ENCODE results near the gene EPC1.
"Not testable (repeated sequence)": the region's sequence is repeated elsewhere in the genome, so short reads cannot be mapped to it uniquely, and the experiment has no call there.

EPC1 gene, protein sequence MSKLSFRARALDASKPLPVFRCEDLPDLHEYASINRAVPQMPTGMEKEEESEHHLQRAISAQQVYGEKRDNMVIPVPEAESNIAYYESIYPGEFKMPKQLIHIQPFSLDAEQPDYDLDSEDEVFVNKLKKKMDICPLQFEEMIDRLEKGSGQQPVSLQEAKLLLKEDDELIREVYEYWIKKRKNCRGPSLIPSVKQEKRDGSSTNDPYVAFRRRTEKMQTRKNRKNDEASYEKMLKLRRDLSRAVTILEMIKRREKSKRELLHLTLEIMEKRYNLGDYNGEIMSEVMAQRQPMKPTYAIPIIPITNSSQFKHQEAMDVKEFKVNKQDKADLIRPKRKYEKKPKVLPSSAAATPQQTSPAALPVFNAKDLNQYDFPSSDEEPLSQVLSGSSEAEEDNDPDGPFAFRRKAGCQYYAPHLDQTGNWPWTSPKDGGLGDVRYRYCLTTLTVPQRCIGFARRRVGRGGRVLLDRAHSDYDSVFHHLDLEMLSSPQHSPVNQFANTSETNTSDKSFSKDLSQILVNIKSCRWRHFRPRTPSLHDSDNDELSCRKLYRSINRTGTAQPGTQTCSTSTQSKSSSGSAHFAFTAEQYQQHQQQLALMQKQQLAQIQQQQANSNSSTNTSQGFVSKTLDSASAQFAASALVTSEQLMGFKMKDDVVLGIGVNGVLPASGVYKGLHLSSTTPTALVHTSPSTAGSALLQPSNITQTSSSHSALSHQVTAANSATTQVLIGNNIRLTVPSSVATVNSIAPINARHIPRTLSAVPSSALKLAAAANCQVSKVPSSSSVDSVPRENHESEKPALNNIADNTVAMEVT

DNA sequence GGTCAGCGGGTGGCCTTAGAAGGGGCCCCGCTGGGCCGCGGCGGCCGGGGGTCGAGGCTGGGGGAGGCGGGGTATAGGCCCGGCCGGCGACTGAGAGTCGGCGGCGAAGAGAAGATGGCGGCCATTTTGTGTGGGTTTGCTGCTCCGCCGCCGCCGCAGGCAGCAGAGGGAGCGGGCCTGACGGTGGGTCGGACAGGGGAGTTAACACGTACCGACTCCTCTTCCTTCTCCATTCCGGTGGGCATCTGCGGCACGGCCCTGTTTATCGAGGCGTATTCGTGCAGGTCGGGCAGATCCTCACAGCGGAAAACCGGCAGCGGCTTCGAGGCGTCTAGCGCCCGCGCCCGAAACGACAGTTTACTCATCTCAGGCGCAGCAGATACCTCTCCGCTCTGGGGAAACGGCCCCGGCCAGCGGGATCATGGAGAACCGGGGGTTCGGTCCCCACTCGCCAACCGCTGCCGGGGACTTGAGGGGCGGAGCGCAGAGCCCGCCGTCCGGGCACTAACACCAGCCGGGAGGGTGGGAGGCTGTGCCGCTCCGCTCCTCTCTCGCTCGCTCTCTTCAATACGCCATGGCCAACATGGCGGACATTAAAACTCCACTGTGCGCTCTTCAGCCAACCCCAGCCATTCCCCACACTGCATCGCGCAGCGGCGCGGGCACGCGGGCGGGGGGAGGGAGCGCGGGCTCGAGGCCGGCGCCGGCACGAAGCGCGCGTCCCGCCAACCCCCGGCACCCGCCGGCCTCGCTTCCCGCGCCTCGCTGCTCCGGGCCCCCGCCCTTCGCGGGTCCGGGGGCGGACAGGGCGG lies at the start of gene EPC1:
Gene EPC1, minus strand, starts transcription at position 608 of the 812 bp plus-strand sequence. Its CDS starts 243 bp downstream, at position 365.
- DNase-seq (ENCODE audit: low read depth), result peak; percentile 73

DNA sequence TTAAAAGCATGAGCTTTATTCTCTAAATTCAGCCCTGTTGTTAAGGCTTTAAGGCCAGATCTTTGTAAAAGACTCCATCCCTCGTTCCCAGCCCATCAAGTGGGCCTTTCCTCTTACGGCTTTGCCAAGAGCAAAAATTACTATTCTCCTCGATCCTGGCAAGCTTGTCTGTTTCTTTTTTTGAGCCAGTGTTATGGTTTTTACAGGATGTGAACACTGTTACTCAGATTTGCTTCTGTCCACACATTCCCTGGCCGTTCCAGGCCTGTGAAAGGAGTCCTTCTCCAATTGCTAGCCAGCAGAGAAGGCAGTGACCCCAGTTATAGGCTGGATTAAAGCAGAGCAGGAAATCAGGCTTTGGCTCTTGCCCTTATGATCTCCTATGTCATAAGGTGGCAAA lies 47.0 kb upstream of the EPC1 start:
- DNase-seq (ENCODE audit: low read depth), result no peak

DNA sequence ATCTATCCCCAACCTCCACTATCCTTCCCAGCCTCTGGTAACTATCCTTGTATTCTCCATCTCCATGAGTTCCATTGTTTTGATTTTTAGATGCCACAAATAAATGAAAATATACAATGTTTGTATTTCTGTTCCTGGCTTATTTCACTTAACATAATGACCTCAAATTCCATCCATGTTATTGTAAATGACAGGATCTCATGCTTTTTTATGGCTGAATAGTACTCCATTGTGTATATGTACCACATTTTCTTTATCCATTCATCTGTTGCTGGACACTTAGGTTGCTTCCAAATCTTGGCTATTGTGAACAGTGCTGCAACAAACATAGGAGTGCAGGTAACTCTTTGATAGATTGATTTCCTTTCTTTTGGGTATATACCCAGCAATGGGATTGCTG lies 45.3 kb upstream of the EPC1 start:
- not testable (repeated sequence) for DNase-seq (ENCODE audit: low read depth)

DNA sequence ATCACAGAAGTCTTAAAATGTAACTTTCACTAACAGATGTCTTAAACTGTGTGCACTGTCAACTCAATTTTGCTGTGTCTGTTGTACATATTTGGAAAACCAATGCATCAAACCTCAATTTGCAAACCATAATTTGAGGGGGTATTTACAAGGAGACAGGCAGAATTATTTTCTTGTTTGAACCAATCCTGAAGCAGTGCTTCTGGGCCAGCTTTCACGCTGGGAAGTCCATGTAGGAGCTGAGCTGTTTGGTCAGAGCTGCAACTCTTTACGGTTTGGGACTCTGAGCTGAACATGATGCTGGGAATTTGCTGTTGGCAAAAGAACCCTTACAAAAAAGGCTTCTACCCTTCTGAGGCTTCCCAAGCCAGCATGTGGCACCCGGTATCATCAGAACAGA lies 43.2 kb upstream of the EPC1 start:
- no peak for DNase-seq (ENCODE audit: low read depth)

DNA sequence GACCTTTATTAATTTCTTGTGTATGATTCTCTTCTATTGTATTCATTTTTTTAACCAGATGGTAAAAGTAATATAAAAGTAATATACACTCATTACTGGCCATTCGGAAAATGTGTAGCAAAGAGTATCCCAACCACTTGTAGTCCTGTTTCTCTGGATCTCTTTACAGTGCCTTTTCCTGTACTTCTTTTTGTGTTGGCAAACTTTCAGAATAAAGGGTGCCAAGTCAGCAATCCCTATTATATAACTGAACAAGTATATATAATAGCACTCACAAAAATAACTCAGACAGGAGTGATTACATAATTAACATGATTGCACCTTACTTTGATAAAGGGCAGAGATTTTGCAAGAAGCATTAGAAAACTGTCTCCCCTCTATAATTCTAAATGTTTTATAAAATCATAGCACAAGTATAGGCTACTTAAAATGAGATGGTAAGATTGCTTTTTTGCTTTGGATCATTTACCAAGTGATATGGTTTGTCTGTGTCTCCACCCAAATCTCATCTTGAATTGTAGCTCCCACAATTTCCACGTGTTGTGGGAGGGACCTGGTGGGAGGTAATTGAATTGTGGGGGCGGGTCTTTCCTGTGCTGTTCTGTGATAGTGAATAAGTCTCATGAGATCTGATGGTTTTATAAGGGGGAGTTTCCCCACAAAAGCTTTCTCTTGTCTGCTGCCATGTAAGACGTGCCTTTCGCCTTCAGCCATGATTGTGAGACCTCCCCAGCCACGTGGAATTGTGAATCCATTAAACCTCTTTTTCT lies 41.5 kb upstream of the EPC1 start:
- DNase-seq (ENCODE audit: low read depth), result no peak

DNA sequence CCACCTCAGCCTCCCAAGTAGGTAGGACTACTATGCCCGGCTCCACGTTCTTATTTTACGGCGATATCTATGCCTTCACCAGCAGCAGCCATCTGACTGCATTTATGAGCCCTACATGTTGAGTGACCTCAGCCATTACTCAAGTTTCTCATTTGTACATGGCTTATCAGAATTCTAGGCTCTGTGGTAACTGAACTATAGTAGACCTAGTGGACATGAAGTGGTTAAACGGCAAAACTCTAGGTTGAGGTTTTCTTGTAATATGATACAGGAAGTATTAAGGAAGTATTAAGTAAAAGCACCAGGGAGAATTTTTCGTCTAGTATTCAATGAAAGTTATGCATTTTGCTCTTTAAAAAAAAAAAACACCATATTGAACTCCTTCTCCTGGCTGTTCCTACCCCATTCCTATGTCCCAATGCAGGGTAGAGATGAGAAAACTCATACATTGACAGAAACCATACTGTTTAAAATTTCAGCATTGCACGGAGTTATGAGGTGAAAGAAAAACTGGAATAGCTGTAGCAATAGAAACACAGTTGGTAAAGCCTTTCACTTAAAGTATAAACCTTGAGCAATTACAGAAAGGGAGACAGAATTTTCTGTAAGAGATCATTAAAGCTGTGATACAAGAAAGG lies 39.8 kb upstream of the EPC1 start:
- DNase-seq (ENCODE audit: low read depth), result no peak

DNA sequence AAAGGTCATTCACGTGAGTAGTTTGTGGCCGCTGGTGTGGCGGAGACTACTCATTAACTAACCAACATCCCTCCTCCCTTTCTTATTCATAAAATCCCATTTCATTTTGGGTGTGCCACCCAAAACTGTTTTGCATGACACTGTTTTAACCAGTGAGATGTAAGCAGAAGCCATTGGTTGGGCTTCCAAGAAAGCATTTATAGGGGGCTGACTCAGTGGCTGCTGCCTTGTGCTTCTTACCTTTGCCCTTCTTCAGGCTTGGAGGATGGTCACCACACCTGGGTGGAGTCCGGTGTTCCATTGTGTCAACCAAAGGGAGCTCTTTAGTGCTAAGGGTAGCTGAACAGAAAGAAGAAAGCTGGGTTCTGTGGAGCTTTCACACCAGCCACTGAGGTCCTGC lies 37.2 kb upstream of the EPC1 start:
- no peak for DNase-seq (ENCODE audit: low read depth)

DNA sequence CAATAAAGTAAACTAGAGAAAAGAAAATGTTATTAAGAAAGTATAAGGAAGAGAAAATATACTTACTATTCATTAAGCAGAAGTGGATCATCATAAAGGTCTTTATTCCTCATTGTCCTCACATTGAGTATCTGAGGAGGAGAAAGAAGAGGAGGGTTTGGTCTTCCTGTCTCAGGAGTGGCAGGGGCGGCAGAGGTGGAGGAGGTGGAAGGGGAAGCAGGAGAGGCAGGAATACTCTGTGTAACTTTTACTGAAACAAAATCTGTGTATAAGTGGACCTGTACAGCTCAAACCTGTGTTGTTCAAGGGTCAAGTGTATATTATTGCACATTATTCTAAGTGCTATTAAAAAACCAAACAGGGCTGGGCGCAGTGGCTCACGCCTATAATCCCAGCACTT lies 34.2 kb upstream of the EPC1 start:
- DNase-seq (ENCODE audit: low read depth), result no peak

DNA sequence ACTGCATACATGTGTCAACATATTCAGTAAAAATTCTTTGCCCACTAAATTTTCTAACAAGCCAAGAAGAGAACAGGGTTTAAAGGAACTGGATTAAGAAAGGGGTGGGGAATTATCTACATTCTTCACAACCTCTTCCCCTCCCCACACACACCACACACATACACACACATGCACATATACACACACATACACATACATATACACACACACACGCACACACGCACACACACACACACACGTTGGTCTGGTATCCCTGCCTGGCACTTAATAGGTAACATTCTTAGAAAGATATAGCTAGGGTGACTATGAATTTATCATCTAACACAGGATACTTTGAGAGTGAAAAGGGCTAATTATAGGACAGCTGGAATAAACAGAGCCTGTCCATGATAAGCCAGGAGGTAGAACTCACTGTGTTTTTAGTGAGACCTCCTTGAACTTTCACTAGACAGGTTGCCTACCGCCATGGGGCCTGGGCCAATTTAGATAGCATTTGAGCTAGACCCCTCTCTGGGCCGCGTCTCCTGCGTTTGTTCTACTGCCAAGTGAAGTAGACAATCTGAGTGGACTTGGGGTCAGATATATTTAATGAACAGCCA lies 33.1 kb upstream of the EPC1 start:
- no peak for DNase-seq (ENCODE audit: low read depth)

DNA sequence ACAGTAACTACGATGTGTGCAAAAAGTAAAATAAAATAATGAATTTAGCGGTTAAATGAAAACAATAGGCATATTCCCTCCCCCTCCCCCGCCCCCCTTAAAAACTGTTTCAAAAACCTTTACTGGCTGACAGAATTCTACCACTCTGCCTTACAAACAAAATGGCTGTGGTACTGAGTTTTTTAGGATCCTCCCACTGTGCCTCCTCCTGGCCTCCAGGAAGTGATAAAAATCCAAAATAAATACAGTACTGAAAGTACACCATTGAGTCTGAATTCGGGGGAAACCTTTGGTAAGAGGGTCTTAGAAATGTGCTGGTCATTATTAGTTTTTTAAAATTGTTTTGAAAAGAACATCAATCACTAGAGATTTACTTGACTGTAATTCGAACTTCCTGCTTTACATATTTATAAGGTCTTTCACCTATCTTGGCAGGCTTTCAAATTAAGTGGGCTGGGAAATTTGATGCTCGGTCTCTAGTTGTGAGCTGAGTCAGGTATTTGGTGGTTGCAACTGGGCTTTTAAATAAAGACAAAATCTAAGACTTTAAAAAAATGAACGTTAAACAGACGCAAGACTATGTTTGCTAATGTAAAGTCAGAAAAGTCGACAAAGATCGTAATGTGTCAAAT lies 32.5 kb upstream of the EPC1 start:
- DNase-seq (ENCODE audit: low read depth), result no peak

DNA sequence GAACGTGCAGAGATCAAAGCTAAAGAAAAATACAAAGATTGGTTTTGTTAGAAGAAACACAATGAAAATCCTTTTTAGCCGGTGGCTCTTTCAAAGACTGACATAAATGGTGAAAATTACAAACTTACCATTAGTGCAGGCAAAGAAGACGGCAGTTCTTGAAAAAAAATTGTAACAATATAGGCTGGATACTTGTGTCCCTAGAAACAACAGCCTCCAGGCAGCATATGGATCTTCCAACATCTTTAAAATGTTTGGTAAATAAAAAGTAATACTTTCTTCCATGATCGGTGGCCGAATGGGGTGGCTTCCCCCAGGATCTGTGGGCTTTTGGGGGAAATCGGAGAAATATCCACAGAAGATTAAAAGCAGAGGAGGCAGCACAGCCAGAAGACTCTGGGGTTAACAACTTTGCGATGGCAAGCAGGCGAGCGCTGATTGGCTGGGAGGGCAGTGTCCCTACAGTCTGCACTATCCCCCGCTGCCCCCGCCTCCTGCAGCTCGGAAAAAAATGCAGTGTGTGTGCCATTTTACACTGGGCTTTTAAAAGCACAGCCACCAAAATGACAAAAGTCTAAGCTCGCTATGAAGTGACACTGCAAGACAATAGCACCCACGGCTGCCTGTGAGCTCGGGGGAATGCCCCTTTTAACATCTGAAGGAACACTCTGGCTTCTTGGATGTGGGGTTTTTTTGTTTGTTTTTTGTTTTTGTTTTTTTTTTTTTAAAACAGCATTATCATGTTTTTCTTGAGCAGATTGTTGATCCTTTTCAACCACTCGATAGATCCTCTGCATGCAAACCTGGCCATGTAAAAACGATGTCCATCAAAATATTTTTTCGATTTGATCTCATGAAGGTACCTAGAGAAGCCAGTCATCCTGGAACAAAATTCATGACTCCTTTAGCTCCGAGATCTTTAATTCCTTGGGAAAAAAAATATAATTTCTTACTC lies 31.7 kb upstream of the EPC1 start:
- DNase-seq (ENCODE audit: low read depth), result peak; percentile 62

DNA sequence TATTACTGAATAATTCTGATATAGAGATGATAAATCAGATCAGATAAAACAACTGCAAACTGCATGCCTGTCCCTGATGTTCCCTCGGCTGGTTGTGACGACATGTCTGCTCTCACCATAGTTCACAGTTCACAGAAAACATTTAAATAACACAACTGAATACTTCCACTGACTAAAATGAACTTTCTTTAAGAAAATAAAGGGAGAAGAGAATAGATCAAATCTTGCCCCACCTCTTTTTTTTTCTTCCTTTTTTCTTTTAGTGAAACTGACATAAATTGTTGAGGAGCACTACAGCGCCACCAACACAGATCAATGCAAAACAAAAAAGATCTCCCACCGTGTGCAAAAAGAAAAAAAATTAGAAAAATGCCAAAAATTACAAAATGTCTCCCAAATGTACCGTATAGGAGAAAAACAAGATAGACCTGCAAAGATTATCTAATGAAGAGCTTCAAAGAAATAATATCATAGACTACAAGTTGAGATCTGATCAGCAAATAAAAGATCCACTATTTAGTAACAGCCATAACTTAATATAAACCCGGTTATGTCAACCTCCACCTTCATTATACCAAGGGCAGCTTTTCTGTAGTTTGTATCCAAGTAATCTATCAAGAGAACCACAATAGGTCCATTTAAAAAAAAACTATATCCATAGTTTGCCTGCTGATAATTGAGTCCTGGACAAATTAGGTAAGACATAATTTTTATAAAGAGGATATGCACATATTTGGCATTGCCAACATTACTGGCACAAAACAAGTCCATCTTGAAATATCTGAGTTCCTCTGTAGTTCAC lies 30.7 kb upstream of the EPC1 start:
- DNase-seq (ENCODE audit: low read depth), result no peak

DNA sequence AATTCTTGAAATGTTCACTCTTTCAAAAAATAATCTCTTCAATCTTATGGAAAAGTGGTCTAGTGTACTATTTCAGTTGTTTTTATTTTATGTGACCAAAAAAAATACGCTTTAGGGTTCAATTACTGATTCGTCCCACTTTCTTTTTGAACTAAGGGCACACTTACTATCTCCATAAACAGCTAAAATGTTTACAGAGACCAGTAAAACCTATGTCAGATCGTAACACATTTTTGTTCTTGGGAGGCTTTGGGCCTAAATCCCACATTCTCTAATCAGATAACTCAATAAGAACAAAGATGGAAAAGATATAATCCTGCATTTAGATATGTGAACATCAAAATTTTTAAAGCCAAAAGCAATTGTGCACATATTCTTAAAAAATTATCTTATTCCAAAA lies 29.8 kb upstream of the EPC1 start:
- no peak for DNase-seq (ENCODE audit: low read depth)

DNA sequence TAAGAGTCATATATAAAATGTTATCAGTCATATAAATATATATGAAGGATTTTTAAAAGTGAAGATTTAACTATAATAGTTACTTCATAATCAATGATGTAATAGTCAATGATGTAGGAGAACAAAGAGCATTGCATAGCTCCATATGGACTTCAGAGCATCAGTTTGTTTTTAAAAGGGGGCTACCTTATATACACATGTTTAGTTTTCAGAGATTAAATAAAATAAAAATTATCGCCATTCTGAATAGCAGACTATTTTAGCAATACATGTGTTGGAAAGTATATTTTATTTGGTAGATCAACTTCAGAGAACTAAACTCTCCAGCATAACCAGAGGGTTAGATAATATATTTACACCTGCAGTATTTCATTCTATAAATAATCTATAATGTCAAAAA lies 29.1 kb upstream of the EPC1 start:
- no peak for DNase-seq (ENCODE audit: low read depth)

DNA sequence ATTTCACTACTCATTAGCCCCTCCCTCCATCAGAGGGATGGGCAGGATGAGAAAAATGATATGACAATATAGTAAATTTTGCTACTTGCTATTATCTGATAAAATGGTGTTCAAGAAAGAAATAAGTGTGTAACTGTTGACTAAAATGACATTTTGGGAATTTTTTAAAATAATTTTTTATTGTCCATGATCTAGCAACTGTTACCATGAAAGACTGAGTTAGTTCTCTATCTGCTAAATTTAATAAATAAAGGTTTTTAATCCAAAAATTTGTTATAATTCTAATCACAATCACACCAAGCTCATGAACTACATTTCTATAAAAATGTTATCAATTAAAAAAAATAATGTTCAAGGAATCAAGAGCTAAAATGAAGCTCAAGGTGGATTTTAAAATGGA lies 28.7 kb upstream of the EPC1 start:
- no peak for DNase-seq (ENCODE audit: low read depth)

DNA sequence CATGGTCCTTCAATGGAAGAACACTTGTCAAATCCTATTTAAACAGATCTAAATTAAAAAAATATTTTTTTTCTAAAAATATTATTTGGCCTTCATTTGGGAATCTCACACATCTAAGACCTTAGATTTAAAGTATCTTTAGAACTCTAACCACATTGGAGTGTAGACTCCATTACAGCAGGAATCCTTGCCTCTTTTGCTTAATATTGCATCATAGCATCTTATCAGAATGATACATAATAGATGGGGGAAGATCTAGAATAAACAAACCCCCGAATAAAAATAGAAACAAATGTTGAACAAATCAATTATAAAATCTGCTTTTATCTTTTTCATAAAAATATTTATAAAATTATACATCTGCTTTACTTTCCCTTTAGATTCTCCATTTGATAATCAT lies 27.6 kb upstream of the EPC1 start:
- DNase-seq (ENCODE audit: low read depth), result no peak

DNA sequence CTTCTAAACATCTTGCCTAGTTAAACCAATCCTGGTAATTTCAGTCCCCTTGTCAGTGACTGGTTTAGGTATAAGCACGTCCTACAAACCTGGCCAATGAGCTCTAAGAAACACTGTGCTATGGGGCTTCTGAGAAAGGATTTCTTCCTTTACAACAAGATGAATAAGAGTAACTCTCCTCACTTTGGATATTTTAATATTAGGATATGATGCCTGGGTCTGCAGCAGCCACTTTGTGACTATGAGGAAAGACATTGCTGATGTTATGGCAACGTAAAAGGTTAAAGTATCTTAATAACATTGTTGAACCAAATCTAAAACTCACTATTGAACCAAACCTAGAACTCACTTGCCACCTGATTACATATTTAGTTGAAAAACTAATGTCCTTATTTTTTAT lies 26.5 kb upstream of the EPC1 start:
- DNase-seq (ENCODE audit: low read depth), result no peak

DNA sequence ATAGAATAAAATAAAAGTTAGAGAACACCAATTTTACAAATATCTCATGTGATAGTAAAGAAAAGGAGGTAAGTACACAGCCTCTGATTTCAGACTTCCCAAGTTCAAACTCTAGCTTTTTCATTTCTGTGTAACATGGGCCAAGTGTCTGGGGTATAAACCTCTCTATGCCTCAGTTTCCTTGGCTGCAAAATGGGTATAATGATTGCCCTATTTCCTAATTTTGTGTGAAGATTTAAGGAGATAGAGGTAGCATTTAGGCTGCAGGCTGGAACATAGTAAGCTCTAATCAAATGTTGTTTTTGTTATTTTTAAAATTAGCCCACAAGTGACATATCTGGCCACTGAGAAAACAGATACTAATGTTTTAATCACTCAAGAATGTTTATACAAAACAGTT lies 26.1 kb upstream of the EPC1 start:
- no peak for DNase-seq (ENCODE audit: low read depth)

Measured in stimulated activated CD8-positive, alpha-beta memory T cell treated with anti-CD3 and anti-CD28 coated beads, Interleukin-15, amount 100 ng/mL, for 24 hours (primary cell).